Neural crest cell (in vitro differentiated cells): ENCODE measurements around the gene OTOR. TPM values are rescaled to one million over a fixed set of nuclear protein-coding genes. Genes with fewer than 3 reads are reported as not detected.

Source experiments
- DNase-seq: peaks from one replicate; pipeline ENCODE4 v3.0.0; 2021; ENCODE audit warnings: low read depth, mixed read lengths, low spot score
- H3K27ac Mint-ChIP-seq: one replicate; pipeline ENCODE4 v1.8.0; 2021; ENCODE audit warnings: mild to moderate bottlenecking, mixed read lengths; ENCODE audit not compliant: unreplicated experiment
- H3K27me3 Mint-ChIP-seq: 2 replicates; pipeline ENCODE4 v1.8.0; 2021; ENCODE audit warnings: low read depth, mild to moderate bottlenecking, mixed read lengths
- H3K36me3 Mint-ChIP-seq: 2 replicates; pipeline ENCODE4 v1.8.0; 2021; ENCODE audit warnings: low read depth, mild to moderate bottlenecking, mixed read lengths
- H3K4me1 Mint-ChIP-seq: 2 replicates; pipeline ENCODE4 v1.8.0; 2021; ENCODE audit warnings: mixed read lengths
- H3K4me3 Mint-ChIP-seq: one replicate; pipeline ENCODE4 v1.8.0; 2021; ENCODE audit warnings: mild to moderate bottlenecking, mixed read lengths
- H3K9me3 Mint-ChIP-seq: 2 replicates; pipeline ENCODE4 v1.8.0; 2021; ENCODE audit warnings: mixed read lengths
- CTCF ChIP-seq: fragments of 200-600 bp; sonication (generic); conservative IDR thresholded peaks from 2 replicates; pipeline ENCODE4 v1.5.0; 2021; ENCODE audit warnings: antibody characterized with exemption, mild to moderate bottlenecking
- total RNA-seq: library from RNA; stranded (reverse); gene quantifications from 2 replicates; pipeline ENCODE4 v1.2.1, GENCODE V29; 2021

OTOR gene
- total RNA-seq, 1 donor from 2014 or later, result not detected

DNA sequence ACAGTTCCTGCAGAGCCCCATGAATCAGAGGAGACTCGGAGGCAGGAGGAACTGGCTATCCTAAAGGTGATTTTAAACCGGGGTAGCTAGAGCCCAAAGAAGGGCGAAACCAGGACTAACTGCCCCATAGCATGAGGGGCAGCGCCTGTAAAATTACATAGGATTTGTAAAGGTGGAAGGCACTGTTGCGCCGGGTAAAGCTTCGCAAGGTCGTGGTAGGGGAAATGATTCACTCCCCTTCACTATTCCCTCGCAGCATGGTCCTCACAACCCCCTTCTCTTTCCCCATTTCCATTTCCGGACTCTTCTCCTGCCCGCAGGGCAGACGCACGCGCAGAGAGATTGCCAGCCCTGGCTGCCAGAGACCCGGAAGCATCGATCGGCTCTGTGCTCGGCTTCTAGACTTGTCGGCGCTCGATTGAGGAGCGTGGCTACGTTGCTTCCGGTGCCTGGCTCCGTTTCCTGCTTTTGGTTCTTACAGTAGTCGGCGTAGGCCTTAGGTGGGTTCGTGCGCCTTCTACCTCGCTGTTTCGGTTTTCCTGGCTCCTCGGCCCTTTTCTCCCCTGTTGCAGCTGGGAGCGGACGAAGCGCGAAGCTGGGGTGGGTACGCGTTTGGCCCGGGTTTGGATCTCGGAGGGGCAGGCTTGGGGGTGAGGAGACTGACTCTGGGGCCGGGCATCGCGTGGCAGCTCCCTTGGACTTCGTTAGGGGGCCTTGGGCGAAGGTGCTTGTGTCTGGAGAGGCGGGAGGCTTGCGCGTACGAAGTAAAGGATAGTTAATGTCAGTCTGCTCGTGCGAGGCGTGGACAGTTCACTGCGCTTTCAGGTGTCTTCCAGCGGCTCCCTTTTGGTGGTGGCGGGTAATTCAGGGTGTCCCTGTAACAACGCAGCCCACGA is 18.3 kb upstream of the OTOR start, which contains the start of gene SNRPB2:
Gene SNRPB2, plus strand, starts transcription at position 462 of the 896 bp plus-strand sequence. CDS start 1,677 bp downstream, outside the sequence.
- Mint-ChIP-seq H3K27me3 (peaks cover 46% of the 10 kb centered on the region), H3K4me1 (peaks cover 24% of the 10 kb centered on the region), H3K9me3 (peaks cover 11% of the 10 kb centered on the region), H3K36me3 (peaks cover 17% of the 10 kb centered on the region), H3K4me3 (peak within 1 kb of the TSS; percentile 100), H3K27ac (peak within 1 kb of the TSS; percentile 100)
- TF ChIP-seq CTCF, result no peak
- peak; percentile 82 for DNase-seq

GRCh38 chr20:16732506-16733152 is 15.5 kb upstream of the OTOR start:
- peaks cover 20% of the 10 kb centered on the region for H3K27me3 Mint-ChIP-seq
- TF ChIP-seq CTCF, result no peak
- peak overlapping the region; percentile 44 for H3K4me3 Mint-ChIP-seq
- no peak overlapping the region for H3K27ac Mint-ChIP-seq
- H3K9me3 Mint-ChIP-seq, result peaks cover 11% of the 10 kb centered on the region
- peaks cover 15% of the 10 kb centered on the region for H3K36me3 Mint-ChIP-seq
- no peak for DNase-seq
- H3K4me1 Mint-ChIP-seq, result peaks cover 24% of the 10 kb centered on the region

GRCh38 chr20:16740365-16741072 is 7.6 kb upstream of the OTOR start:
- TF ChIP-seq CTCF, result no peak
- H3K4me1 Mint-ChIP-seq, result no peaks in the 10 kb centered on the region
- no peak overlapping the region for H3K4me3 Mint-ChIP-seq
- no peaks in the 10 kb centered on the region for H3K9me3 Mint-ChIP-seq
- no peak for DNase-seq
- H3K27ac Mint-ChIP-seq, result no peak overlapping the region
- peaks cover 9% of the 10 kb centered on the region for H3K36me3 Mint-ChIP-seq
- no peaks in the 10 kb centered on the region for H3K27me3 Mint-ChIP-seq

- Mint-ChIP-seq H3K9me3 (no peaks in the 10 kb centered on the region), H3K4me3 (no peak overlapping the region), H3K36me3 (peaks cover 9% of the 10 kb centered on the region), H3K4me1 (no peaks in the 10 kb centered on the region), H3K27me3 (no peaks in the 10 kb centered on the region), H3K27ac (no peak overlapping the region)
- TF ChIP-seq CTCF, result no peak
- no peak for DNase-seq
Measured at GRCh38 chr20:16744178-16744807, 3.9 kb upstream of the OTOR start.

GRCh38 chr20:16745204-16745603 is 3.0 kb upstream of the OTOR start:
- Mint-ChIP-seq H3K4me3 (no peak overlapping the region), H3K36me3 (peaks cover 9% of the 10 kb centered on the region), H3K27me3 (no peaks in the 10 kb centered on the region), H3K4me1 (no peaks in the 10 kb centered on the region), H3K9me3 (no peaks in the 10 kb centered on the region), H3K27ac (no peak overlapping the region)
- DNase-seq, result no peak
- TF ChIP-seq CTCF, result no peak
